Peyer's patch (tissue), 4 donors: Measurements from ENCODE around the gene PET100. TPM values are rescaled to one million over a fixed set of nuclear protein-coding genes. Genes with fewer than 3 reads are reported as not detected.

Source experiments
- DNase-seq, 3 donors: peaks; one replicate each; pipeline ENCODE4 v3.0.0-alpha.2; 2017 to 2019
- H3K27ac ChIP-seq, 4 donors: fragments of 200-600 bp; sonication (generic); one replicate each; pipeline ENCODE4 v1.5.1; 2016 to 2019
- H3K27me3 ChIP-seq, 2 donors: fragments of 200-600 bp; sonication (generic); one replicate each; pipeline ENCODE4 v1.5.1; 2019
- H3K36me3 ChIP-seq, 3 donors: fragments of 200-600 bp; sonication (generic); one replicate each; pipeline ENCODE4 v1.5.1; 2016 to 2019
- H3K4me1 ChIP-seq, 4 donors: fragments of 200-600 bp; sonication (generic); one replicate each; pipeline ENCODE4 v1.5.1; 2016 to 2019
- H3K4me3 ChIP-seq, 4 donors: fragments of 200-600 bp; sonication (generic); 1 replicate in 3 of 4; 2 replicates in 1 of 4; pipeline ENCODE4 v1.5.1; 2016 to 2019; ENCODE audit warnings: mild to moderate bottlenecking in 1 of 4
- H3K9me3 ChIP-seq, 4 donors: fragments of 200-600 bp; sonication (generic); one replicate each; pipeline ENCODE4 v1.5.1; 2016 to 2019; ENCODE audit warnings: mild to moderate bottlenecking in 1 of 4
- POLR2A ChIP-seq, 2 donors: fragments of 450-650 bp; IDR thresholded peaks; one replicate each; pipeline ENCODE4 v1.5.1; 2017; ENCODE audit warnings: antibody characterized with exemption in 2 of 2, mild to moderate bottlenecking in 2 of 2, moderate library complexity in 2 of 2
- total RNA-seq, 4 donors: library from RNA; depleted of rRNA; stranded (reverse); fragments of >200 nt; gene quantifications; one replicate each; pipeline ENCODE4 v1.1.0, GENCODE V29; 2016
- TF ChIP-seq, protein P1 (sequence below), 6 experiments: fragments of 450-650 bp in 4 of 6; fragments of 200-600 bp in 2 of 6; sonication (generic) in 1 of 6; IDR thresholded peaks; one replicate each; pipeline ENCODE4 v1.5.1; 2017 to 2019; ENCODE audit warnings: antibody characterized with exemption in 6 of 6, mild to moderate bottlenecking in 3 of 6, moderate library complexity in 1 of 6

The PET100 gene
- total RNA-seq, 4 donors from 2014 or later, result 12.6 to 102 (median 14.5) TPM

DNA sequence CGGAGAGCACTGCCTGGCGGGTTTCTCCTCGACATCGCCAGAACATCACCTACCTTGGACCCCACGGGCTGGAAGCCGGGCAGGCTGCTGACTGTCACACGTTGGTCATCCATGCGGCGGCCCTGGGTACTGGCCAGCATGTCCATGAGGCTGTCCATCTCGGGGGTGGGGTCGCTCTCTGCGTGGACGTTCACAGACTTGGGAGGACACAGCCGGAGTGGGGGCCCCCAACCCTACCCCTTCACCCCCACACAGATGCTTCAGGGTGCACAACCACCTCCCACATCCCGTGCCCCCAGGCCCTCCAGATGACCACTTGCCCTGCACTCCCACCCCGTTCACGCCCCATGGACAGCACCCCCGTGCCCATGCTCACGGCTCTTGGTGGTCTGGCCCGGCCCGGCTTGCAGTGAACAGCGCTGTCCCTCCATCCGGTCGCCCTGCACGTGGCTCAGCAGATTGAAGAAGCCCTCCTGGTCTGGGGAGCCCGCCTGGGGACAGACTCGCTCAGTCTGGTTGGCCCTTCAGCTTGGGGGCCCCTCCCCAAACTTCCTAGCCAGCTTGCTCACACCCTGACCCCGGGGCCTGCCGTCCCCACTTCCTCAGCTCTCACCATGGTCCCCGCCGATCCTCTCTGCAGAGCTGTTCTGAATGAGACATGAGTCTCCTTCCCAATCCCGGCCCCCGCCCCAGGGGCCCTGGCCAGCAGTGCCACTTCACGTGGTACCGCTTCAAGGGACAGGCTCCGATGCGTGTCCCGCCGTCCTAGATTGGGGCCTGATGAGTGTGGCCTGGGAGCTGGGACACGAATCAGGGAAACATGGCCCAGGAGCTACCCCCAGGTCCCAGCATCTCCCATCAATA, 3.0 kb downstream of the PET100 start:
- H3K36me3 ChIP-seq, result no peaks in the 10 kb centered on the region
- H3K27me3 ChIP-seq, result no peaks in the 10 kb centered on the region
- no peak overlapping the region for H3K4me3 ChIP-seq
- TF ChIP-seq POLR2A (IDR thresholded peaks at IDR 0.05), result no peak
- TF ChIP-seq, protein P1, sequence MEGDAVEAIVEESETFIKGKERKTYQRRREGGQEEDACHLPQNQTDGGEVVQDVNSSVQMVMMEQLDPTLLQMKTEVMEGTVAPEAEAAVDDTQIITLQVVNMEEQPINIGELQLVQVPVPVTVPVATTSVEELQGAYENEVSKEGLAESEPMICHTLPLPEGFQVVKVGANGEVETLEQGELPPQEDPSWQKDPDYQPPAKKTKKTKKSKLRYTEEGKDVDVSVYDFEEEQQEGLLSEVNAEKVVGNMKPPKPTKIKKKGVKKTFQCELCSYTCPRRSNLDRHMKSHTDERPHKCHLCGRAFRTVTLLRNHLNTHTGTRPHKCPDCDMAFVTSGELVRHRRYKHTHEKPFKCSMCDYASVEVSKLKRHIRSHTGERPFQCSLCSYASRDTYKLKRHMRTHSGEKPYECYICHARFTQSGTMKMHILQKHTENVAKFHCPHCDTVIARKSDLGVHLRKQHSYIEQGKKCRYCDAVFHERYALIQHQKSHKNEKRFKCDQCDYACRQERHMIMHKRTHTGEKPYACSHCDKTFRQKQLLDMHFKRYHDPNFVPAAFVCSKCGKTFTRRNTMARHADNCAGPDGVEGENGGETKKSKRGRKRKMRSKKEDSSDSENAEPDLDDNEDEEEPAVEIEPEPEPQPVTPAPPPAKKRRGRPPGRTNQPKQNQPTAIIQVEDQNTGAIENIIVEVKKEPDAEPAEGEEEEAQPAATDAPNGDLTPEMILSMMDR (IDR thresholded peaks at IDR 0.05), result no peak
- H3K27ac ChIP-seq, result no peak overlapping the region
- H3K4me1 ChIP-seq, result peaks cover 12 to 32% (median 23%) of the 10 kb centered on the region in 4 donors
- no peak for DNase-seq
- H3K9me3 ChIP-seq, result no peaks in the 10 kb centered on the region

DNA sequence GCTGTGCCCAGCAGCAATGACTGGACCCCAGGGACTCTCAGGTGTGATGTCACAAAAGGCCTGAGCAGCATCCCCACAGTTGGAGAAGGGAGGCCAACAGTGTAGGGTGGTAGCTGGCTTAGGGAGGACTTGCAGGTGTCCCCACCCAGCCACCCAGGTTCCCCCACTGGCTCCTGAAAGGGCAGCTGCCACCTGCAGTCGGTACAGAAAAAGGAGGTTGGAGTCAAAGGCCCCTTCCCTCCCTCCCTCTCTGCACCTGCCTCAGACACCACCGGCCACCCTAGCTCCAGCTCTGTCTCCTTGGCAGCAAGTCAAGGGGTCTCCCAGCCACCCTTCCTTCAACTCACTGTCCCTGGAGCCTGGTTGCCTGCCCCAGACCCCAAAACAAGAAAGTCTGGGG, 4.1 kb downstream of the PET100 start, which contains the start of gene PCP2:
PCP2 (minus strand) TSS at position 22 of the 400 bp plus-strand sequence. CDS start 262 bp downstream, outside the sequence.
- DNase-seq, result no peak
- Histone ChIP-seq H3K36me3 (no peaks in the 10 kb centered on the region), H3K4me1 (peaks cover 6 to 25% (median 17%) of the 10 kb centered on the region in 4 donors), H3K9me3 (no peaks in the 10 kb centered on the region), H3K27me3 (no peaks in the 10 kb centered on the region), H3K27ac (no peak within 1 kb of the TSS), H3K4me3 (no peak within 1 kb of the TSS)
- TF ChIP-seq, protein P1 (IDR thresholded peaks at IDR 0.05), result no peak
- TF ChIP-seq POLR2A (IDR thresholded peaks at IDR 0.05), result no peak

DNA sequence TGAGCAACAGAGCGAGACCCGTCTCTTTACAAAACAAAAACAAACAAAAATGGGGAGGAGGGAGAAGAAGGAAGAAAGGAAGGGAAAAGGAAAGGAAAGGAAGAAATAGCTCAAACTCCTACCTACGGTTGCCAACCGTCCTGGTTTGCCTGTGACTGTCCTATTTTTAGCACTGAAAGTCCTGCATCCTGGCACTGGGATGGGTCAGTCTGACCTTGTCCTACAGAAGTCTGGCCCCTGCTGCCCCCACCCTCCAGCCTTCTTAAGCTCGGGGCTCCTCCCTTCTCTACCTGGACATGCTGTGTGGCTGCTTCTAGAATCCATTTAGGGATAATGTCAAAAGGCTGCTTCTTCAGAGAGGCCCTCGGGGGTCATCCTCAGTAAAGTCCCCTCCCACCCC, 6.1 kb downstream of the PET100 start:
- no peak overlapping the region for H3K27ac ChIP-seq

DNA sequence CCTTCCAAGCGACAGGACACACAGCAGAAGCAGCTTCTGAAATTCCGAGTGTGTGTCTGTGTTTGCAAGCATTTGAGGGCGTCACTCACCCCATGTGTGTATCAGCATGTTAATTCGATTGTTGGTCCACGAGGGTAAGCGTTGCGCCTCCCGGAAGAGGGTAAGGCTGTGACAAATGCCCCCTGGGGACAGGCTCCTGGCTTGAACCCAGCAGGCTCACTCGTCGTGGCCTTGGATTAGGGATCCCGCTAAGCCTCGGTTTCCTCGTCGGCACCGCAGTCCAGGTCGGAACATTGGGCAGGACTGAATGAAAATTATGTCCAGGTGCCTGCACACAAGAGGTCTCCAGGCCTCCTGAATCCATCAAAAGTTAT, 6.7 kb downstream of the PET100 start:
- H3K4me3 ChIP-seq, result peak overlapping the region; percentile 62 to 91 (median 72)
- DNase-seq, result no peak
- peak overlapping the region; percentile 84 to 89 (median 88) for H3K27ac ChIP-seq

More for the DNA sequence above, 6.1 kb downstream of the PET100 start:
- H3K27me3 ChIP-seq, result no peaks in the 10 kb centered on the region
- H3K4me1 ChIP-seq, result peaks cover under 1 to 15% (median 8%) of the 10 kb centered on the region in 4 donors
- no peak overlapping the region for H3K4me3 ChIP-seq
- H3K36me3 ChIP-seq, result peaks cover 0 to 6% (median 0%) of the 10 kb centered on the region in 3 donors
- TF ChIP-seq, protein P1 (IDR thresholded peaks at IDR 0.05), result no peak
- TF ChIP-seq POLR2A (IDR thresholded peaks at IDR 0.05), result no peak
- no peaks in the 10 kb centered on the region for H3K9me3 ChIP-seq
- no peak for DNase-seq

DNA sequence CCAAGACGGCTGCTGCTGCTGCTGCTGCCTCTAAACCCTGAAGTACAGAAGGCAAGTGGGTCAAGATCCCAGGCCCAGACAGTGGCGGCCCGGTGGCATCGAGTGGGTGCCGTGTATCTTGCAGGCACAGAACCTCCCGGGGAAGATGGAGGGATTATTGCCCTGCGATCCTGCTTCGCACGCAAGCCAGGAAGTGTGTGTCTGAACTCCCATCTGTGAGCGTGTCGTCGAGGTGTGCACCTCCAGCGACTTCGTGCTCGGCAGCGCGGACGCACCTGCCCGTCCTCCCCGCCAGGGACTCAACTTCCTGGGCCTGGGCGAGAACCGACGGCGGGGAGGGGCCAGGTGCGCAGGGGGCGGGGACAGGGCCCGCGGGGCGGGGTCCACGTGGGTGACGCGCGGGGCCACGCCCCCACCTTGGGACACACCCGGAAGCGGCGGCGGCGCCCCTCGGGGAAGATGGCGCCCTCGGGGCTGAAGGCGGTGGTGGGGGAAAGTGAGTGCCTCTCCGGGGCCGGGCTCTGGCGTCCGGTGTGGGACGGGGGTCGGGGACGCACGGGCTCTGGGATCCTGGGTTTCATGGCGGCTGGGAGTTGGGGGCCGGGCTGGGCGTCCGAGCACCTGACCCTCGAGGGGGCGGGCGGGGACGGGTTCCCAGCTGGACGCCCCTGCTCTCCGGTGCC, 7.2 kb downstream of the PET100 start, which contains the start of gene STXBP2:
STXBP2 (plus strand) TSS at position 420 of the 683 bp plus-strand sequence; CDS start at position 460, 40 bp downstream.
- TF ChIP-seq, protein P1 (IDR thresholded peaks at IDR 0.05), result peak; percentile 22 to 66 (median 44)
- peak; percentile 59 to 76 for TF ChIP-seq POLR2A (IDR thresholded peaks at IDR 0.05)
- Histone ChIP-seq H3K36me3 (peaks cover 0 to 10% (median 0%) of the 10 kb centered on the region in 3 donors), H3K9me3 (no peaks in the 10 kb centered on the region), H3K4me3 (peak within 1 kb of the TSS; percentile 62 to 91 (median 72)), H3K27ac (peak within 1 kb of the TSS; percentile 84 to 89 (median 88)), H3K27me3 (no peaks in the 10 kb centered on the region), H3K4me1 (peaks cover 0 to 11% (median 5%) of the 10 kb centered on the region in 4 donors)
- DNase-seq, result peak; percentile 91 to 96 (median 94)

More for the DNA sequence above, 6.7 kb downstream of the PET100 start:
- Histone ChIP-seq H3K9me3 (no peaks in the 10 kb centered on the region), H3K36me3 (peaks cover 0 to 10% (median 0%) of the 10 kb centered on the region in 3 donors), H3K27me3 (no peaks in the 10 kb centered on the region), H3K4me1 (peaks cover 0 to 11% (median 5%) of the 10 kb centered on the region in 4 donors)
- TF ChIP-seq POLR2A (IDR thresholded peaks at IDR 0.05), result no peak
- TF ChIP-seq, protein P1 (IDR thresholded peaks at IDR 0.05), result no peak
